ENCODE data around the gene PLEKHA7. TPM values are rescaled to one million over a fixed set of nuclear protein-coding genes. Genes with fewer than 3 reads are reported as not detected.

The PLEKHA7 gene
- total and polyA plus RNA-seq, 2 donors from 2014 or later = 24.4 to 65.7 TPM

DNA sequence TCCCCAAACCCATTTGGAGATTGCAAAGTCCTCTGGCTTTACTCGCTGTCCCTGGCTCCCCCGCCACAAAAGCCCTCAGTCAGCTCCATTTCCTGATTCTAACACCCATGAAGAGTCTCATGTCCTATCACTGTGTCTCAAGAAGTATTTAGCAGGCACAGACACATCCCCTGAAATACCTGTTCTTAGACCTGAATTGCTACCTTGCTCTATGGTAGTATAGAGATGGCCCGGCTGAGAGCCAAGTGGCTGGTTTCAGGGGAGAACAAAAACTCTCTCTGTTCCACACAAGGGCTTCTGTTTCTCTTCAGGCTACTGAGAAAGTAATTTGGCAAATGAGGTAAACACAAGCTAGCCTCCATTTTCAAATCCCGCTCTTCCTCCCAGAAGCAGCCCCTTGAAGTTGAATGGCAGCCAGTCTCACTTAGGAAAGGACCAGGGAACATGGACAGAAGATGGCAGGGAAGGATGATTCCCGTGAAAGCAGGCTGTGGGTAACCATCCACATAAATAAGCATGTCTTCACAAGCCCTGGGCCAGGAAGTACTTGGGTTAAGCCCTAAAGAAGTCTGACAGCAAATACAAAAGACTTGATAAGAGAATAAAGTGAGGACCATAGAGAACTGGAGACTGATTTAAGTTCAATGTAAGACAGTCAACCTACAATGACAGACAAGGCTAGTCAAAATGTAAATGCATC, 138.0 kb downstream of the PLEKHA7 start:
- TF ChIP-seq, protein P1, sequence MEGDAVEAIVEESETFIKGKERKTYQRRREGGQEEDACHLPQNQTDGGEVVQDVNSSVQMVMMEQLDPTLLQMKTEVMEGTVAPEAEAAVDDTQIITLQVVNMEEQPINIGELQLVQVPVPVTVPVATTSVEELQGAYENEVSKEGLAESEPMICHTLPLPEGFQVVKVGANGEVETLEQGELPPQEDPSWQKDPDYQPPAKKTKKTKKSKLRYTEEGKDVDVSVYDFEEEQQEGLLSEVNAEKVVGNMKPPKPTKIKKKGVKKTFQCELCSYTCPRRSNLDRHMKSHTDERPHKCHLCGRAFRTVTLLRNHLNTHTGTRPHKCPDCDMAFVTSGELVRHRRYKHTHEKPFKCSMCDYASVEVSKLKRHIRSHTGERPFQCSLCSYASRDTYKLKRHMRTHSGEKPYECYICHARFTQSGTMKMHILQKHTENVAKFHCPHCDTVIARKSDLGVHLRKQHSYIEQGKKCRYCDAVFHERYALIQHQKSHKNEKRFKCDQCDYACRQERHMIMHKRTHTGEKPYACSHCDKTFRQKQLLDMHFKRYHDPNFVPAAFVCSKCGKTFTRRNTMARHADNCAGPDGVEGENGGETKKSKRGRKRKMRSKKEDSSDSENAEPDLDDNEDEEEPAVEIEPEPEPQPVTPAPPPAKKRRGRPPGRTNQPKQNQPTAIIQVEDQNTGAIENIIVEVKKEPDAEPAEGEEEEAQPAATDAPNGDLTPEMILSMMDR (IDR thresholded peaks at IDR 0.05; ENCODE audit: borderline replicate concordance, extremely low read depth, insufficient read depth) = no peak
- Histone ChIP-seq H3K9ac (ENCODE audit: low read length in 3 of 3) (no peak overlapping the region), H3K27me3 (ENCODE audit: control insufficient read depth, insufficient read depth, low read length) (no peaks in the 10 kb centered on the region), H3K36me3 (ENCODE audit: control insufficient read depth in 2 of 3, insufficient read depth in 3 of 3, low read length in 3 of 3) (no peaks in the 10 kb centered on the region), H3K4me3 (ENCODE audit: low read length in 3 of 3) (no peak overlapping the region), H3K9me3 (ENCODE audit: control insufficient read depth in 2 of 3, insufficient read depth in 1 of 3, low read length in 3 of 3) (no peaks in the 10 kb centered on the region), H3K4me1 (ENCODE audit: control insufficient read depth in 2 of 3, insufficient read depth in 2 of 3, low read depth in 1 of 3, low read length in 3 of 3) (peaks cover 0 to 20% (median 3%) of the 10 kb centered on the region in 3 donors), H3K27ac (ENCODE audit: low read depth in 2 of 2, low read length in 2 of 2) (no peak overlapping the region)
- DNase-seq (no peak), FAIRE-seq (no peak)
- intact Hi-C loops (cut with DNase I) = no loop called here

DNA sequence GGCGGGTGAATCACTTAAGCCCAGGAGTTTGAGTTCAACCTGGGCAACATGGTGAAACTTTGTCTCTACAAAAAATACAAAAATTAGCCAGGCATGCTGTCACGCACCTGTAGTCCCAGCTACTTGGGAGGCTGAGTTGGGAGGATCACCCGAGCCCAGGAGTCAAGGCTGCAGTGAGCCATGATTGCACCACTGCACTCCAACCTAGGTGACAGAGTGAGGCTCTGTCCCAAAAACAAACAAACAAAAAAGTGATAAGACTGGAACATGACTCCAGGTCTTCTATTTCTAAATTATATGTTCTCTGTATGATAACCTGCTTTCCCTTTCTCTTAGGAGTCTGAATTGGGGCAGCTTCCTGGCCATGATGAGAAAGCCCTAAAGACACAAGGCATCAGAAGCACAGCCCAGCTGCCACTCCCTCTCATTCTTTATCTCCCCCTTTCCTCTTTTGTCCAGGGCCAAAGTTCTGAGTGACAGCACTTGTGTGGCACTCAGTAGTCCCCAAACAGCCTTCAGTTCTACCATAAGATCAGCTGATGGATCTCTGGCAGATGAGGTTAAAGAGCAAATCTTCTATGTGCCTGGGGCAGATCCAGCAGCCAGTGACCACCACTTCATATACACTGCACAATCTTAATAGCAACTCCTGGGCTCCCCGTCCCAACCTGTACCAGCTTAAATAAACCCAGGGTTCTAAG, 139.8 kb downstream of the PLEKHA7 start:
- Histone ChIP-seq H3K27me3 (ENCODE audit: control insufficient read depth, insufficient read depth, low read length) (no peaks in the 10 kb centered on the region), H3K9me3 (ENCODE audit: control insufficient read depth in 2 of 3, insufficient read depth in 1 of 3, low read length in 3 of 3) (no peaks in the 10 kb centered on the region), H3K4me1 (ENCODE audit: control insufficient read depth in 2 of 3, insufficient read depth in 2 of 3, low read depth in 1 of 3, low read length in 3 of 3) (peaks cover 0 to 3% (median 0%) of the 10 kb centered on the region in 3 donors), H3K4me3 (ENCODE audit: low read length in 3 of 3) (no peak overlapping the region), H3K9ac (ENCODE audit: low read length in 3 of 3) (no peak overlapping the region), H3K36me3 (ENCODE audit: control insufficient read depth in 2 of 3, insufficient read depth in 3 of 3, low read length in 3 of 3) (peaks cover 0 to under 1% (median 0%) of the 10 kb centered on the region in 3 donors), H3K27ac (ENCODE audit: low read depth in 2 of 2, low read length in 2 of 2) (no peak overlapping the region)
- intact Hi-C loops (cut with DNase I) = no loop called here
- no peak for FAIRE-seq
- DNase-seq = no peak
- TF ChIP-seq, protein P1 (IDR thresholded peaks at IDR 0.05; ENCODE audit: borderline replicate concordance, extremely low read depth, insufficient read depth) = no peak

DNA sequence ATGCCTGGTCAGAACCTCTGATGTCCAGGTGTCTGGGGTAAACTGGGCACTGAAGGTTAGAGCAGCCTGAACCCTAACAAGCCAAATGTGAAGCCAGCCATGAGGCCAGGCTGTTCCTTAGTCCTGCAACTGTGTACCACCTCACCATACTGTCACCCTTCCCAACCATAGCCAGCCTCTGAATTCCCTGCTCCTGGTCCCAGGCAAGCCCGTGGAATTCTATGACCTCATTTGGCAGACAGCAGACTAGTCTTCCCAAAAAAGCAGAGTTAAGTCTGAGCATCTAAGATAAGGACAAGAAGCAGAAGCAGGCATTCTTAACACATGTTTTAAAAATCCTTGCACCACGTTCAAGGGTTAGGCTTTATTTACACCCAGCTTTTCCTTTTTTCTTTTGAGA, 140.9 kb downstream of the PLEKHA7 start:
- Histone ChIP-seq H3K4me1 (ENCODE audit: control insufficient read depth in 2 of 3, insufficient read depth in 2 of 3, low read depth in 1 of 3, low read length in 3 of 3) (no peaks in the 10 kb centered on the region), H3K27ac (ENCODE audit: low read depth in 2 of 2, low read length in 2 of 2) (no peak overlapping the region), H3K4me3 (ENCODE audit: low read length in 3 of 3) (no peak overlapping the region), H3K36me3 (ENCODE audit: control insufficient read depth in 2 of 3, insufficient read depth in 3 of 3, low read length in 3 of 3) (peaks cover 0 to 12% (median 4%) of the 10 kb centered on the region in 3 donors), H3K27me3 (ENCODE audit: control insufficient read depth, insufficient read depth, low read length) (no peaks in the 10 kb centered on the region), H3K9ac (ENCODE audit: low read length in 3 of 3) (no peak overlapping the region), H3K9me3 (ENCODE audit: control insufficient read depth in 2 of 3, insufficient read depth in 1 of 3, low read length in 3 of 3) (no peaks in the 10 kb centered on the region)
- DNase-seq (no peak), FAIRE-seq (no peak)
- intact Hi-C loops (cut with DNase I) = no loop called here
- TF ChIP-seq, protein P1 (IDR thresholded peaks at IDR 0.05; ENCODE audit: borderline replicate concordance, extremely low read depth, insufficient read depth) = no peak
